Ovary (tissue), 3 donors: ENCODE results near the gene ACTR1A.

Experiments used
- CTCF ChIP-seq, 3 donors: fragments of 450-650 bp in 2 of 3; fragments of 200-600 bp in 1 of 3; IDR thresholded peaks; one replicate each; pipeline versions ENCODE4 v1.5.1 to v1.8.0; 2016 to 2022; ENCODE audit warnings: antibody characterized with exemption in 3 of 3, mild to moderate bottlenecking in 1 of 3
- POLR2A ChIP-seq: fragments of 450-650 bp; IDR thresholded peaks from one replicate; pipeline ENCODE4 v1.6.1; 2017; ENCODE audit warnings: antibody characterized with exemption, mild to moderate bottlenecking, moderate library complexity
- donor health status: DM: no; HTN: no; CAD: no.

- no peak for TF ChIP-seq CTCF (IDR thresholded peaks at IDR 0.05)
- TF ChIP-seq POLR2A: no peak
These were observed 17.3 kb downstream of the ACTR1A start for GRCh38 chr10:102485093-102485784.
